Activated CD4-positive, alpha-beta T cell treated with anti-CD3 and anti-CD28 coated beads for 36 hours (primary cell): Measurements from ENCODE around the gene TSPAN9. TPM values are rescaled to one million over a fixed set of nuclear protein-coding genes. Genes with fewer than 3 reads are reported as not detected.

Source experiments
- ATAC-seq: fragments of 200-7000 bp; cut with Tn5 transposase; one replicate; pipeline ENCODE4 v1.10.0; 2021; ENCODE audit warnings: mild to moderate bottlenecking, moderate library complexity
- CTCF ChIA-PET: fragments of 350-600 bp; sonication (Branson Sonifier 250); formaldehyde crosslinking; loops from one replicate; lab custom pipeline; 2021; ENCODE audit warnings: antibody characterized with exemption; lab: Charles Lee
- POLR2A ChIA-PET: fragments of 350-600 bp; sonication (Branson Sonifier 250); formaldehyde crosslinking; loops from one replicate; lab custom pipeline; 2021; ENCODE audit warnings: antibody characterized with exemption, inconsistent platforms; lab: Charles Lee
- DNase-seq: peaks from one replicate; pipeline ENCODE4 v3.0.0-alpha.2; 2020
- H3K27ac Mint-ChIP-seq: one replicate; pipeline ENCODE4 v1.8.0; 2021; ENCODE audit warnings: mixed read lengths
- H3K27me3 Mint-ChIP-seq: one replicate; pipeline ENCODE4 v1.8.0; 2021; ENCODE audit warnings: mixed read lengths
- H3K36me3 Mint-ChIP-seq: one replicate; pipeline ENCODE4 v1.8.0; 2021; ENCODE audit warnings: low read depth, mixed read lengths
- H3K4me1 Mint-ChIP-seq: one replicate; pipeline ENCODE4 v1.8.0; 2021; ENCODE audit warnings: mixed read lengths
- H3K4me3 Mint-ChIP-seq: one replicate; pipeline ENCODE4 v1.8.0; 2021; ENCODE audit warnings: mild to moderate bottlenecking, moderate library complexity, mixed read lengths
- H3K9me3 Mint-ChIP-seq: one replicate; pipeline ENCODE4 v1.8.0; 2021; ENCODE audit warnings: low read depth, mixed read lengths
- intact Hi-C, 2 experiments: fragments of 100-400 bp; cut with DNase I in 1 of 2; cut with micrococcal nuclease in 1 of 2; formaldehyde crosslinking; loops; one replicate each; pipeline versions ENCODE4 v1.14.2 to v1.15.1; 2022 to 2024; cut with DNase I, micrococcal nuclease
- total RNA-seq, 2 experiments: library from RNA; stranded (reverse); gene quantifications; one replicate each; pipeline ENCODE4 v1.2.3, GENCODE V29; 2021

TSPAN9 gene
- total RNA-seq, 2 experiments from 2014 or later: 0.82 to 1.3 TPM

DNA sequence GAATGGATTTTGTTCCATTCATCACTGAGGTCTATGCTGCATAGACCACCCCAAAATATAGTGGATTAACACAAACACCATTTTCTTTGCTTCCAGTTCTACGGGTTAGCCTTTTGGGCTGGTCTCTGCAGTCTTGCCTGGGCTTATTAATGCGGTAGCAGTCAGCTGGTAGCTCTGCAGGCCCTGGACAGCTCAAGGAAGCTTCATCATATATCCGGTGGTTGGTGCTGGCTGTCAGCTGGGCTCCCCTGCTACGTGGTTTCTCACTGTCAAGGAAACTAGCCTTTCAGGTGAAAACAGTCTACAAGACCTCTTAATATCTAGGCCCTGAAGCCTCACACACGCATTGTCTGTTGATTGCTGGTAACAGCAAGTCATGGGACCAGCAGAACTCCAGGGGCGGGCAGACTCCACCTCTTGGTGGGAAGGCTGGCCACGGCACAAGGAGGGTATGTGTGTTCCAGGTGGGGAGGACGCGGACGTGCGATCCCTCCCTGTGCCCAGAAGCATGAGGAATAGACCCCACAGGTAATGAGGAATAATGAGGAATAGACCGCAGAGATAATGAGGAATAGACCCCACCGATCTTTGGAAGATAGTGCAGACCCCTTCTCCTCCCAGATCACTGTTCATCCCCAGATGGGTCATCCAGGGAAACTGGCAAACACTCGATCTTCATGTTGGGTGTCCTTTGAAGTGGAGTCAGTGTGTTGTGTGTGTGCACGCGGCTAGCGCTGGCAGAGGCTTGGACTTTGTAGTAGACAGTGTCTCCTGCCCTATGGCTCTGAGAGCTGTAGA, 13.3 kb downstream of the TSPAN9 start:
- no peak for ATAC-seq
- no peaks in the 10 kb centered on the region for H3K27me3 Mint-ChIP-seq
- no peak for DNase-seq
- H3K4me1 Mint-ChIP-seq: no peaks in the 10 kb centered on the region
- intact Hi-C loops: no loop called here
- no peaks in the 10 kb centered on the region for H3K9me3 Mint-ChIP-seq
- no peak overlapping the region for H3K4me3 Mint-ChIP-seq
- ChIA-PET CTCF (interaction anchor here (0.7 kb wide), 1 partner anchor 603 kb away, joined by 3 read pairs; no protein-coding TSS in a partner anchor), POLR2A (no interaction called here)
- H3K36me3 Mint-ChIP-seq: no peaks in the 10 kb centered on the region
- no peak overlapping the region for H3K27ac Mint-ChIP-seq

DNA sequence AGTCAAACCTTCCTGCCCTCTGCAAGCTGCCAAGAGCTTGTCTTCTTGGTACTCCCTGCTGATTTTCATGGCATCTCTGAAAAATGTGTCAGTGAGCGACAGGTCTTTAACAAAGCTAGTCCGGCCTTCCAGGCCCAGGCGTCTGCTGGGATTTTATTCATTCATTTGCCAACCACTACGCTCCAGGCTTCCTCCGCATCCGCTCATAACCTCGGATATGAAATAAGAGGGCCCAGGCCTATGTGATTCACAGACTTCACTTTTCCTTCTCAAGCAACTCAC, 13.8 kb downstream of the TSPAN9 start:
- Mint-ChIP-seq H3K27me3 (no peaks in the 10 kb centered on the region), H3K27ac (no peak overlapping the region), H3K9me3 (no peaks in the 10 kb centered on the region), H3K4me3 (no peak overlapping the region), H3K4me1 (no peaks in the 10 kb centered on the region), H3K36me3 (no peaks in the 10 kb centered on the region)
- no peak for DNase-seq
- intact Hi-C loops: no loop called here
- CTCF ChIA-PET: interaction anchor here (0.7 kb wide), 1 partner anchor 13 kb away, joined by 3 read pairs; no protein-coding TSS in a partner anchor
- POLR2A ChIA-PET: no interaction called here
- ATAC-seq: no peak

DNA sequence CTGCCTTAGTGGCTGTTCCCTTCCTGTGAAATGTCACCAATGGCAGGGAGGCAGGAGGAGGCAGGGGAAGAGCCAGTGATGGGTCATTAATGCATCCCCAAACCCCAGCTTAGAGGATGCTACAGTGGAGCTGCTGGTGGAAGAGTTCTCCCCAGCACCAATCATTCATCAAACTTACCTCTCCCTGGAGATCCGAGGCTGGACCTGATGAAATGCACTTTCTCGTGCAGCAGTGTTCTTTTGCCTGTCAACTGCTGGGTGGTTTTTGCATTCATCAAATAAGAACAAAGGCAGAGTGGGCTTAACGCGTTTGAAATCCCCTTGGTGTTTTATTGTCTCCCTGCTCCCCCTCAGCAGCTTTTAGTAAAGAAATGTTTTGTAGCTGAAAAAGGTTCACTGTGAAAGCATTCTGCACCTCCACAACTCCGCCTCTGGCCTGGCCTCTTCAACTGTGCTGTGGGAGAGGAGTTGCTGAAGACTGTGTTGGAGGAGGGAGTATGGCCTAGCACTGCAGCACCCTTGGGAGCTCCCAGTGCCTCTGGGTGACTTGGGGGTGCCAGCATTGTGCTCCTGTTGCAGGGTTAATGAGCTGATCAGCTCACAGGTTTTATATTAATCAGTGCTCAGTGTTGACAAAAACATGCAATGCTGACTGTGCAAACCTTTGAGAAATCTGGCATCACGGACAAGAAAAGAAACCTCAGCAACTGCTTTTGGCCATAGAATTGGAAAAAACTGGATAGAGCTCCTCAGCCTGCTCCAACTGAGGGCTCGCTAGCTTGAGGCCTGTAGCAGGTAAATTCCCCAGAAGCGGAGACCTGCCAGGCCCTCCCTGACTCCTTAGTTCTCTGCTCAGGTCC, 14.4 kb downstream of the TSPAN9 start:
- ChIA-PET CTCF (interaction anchor here (0.7 kb wide), 1 partner anchor 14 kb away, joined by 3 read pairs; no protein-coding TSS in a partner anchor), POLR2A (no interaction called here)
- intact Hi-C loops: no loop called here
- ATAC-seq (no peak), DNase-seq (no peak)
- no peaks in the 10 kb centered on the region for H3K36me3 Mint-ChIP-seq
- H3K27me3 Mint-ChIP-seq: no peaks in the 10 kb centered on the region
- no peak overlapping the region for H3K27ac Mint-ChIP-seq
- no peaks in the 10 kb centered on the region for H3K4me1 Mint-ChIP-seq
- H3K9me3 Mint-ChIP-seq: peaks cover 2% of the 10 kb centered on the region
- no peak overlapping the region for H3K4me3 Mint-ChIP-seq

DNA sequence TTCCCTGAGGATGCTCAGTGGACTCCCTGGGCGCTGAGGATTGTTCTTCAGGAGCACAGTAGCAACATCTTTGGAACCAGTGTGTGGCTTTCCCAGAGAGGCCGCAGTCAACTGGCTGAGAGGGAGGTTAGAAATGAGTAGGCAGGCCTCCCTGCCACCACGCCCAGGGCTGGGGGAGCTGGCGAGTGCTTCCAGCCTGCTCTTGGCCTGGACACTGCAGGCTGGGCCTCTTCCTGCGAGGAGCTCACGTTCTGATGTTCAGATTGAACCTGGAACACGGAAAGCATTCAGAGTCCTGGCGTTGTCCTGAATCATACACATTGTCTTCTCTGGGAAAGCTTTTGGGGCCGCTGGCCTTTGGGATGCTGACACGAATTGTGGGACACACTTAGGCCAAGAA, 15.6 kb downstream of the TSPAN9 start:
- ATAC-seq: no peak
- Mint-ChIP-seq H3K27ac (no peak overlapping the region), H3K36me3 (no peaks in the 10 kb centered on the region), H3K4me1 (peaks cover 2% of the 10 kb centered on the region), H3K27me3 (no peaks in the 10 kb centered on the region), H3K9me3 (peaks cover 2% of the 10 kb centered on the region), H3K4me3 (no peak overlapping the region)
- intact Hi-C loops: no loop called here
- ChIA-PET POLR2A (no interaction called here), CTCF (interaction anchor here (0.7 to 1.3 kb wide), 3 partner anchors 103 to 309 kb away, joined by 3 to 4 read pairs (median 3); no protein-coding TSS in a partner anchor)
- DNase-seq: no peak

DNA sequence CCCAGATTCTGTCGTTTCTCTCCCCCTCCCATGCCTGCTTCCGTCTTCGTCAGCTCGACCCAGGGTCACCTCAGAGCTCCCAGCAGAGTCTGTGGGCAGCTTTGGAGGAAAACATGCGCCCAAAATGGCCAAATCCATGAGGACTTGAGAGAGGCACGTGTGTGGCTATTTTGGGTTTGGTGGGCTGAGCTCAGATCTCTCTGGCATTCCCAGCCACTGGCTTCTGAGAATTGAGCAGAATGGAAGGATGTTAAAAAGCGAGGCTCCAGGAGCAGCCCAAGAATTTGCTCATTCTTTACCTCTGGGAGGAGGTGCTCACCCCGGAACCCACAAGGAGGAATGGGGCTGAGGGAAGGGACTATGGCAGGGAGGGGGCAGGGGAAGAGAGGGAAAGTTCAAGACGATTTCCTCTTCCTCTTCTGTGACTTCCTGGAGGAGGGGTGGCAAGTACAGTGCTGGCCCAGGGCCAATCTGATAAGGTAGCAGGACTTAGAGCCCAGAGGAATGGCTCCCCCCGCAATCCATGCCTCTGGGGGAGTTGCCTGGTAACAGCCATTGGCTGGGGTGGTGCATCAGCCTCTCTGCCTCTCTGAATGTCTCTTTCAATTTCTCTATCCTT, 20.1 kb downstream of the TSPAN9 start:
- peaks cover 12% of the 10 kb centered on the region for H3K36me3 Mint-ChIP-seq
- ChIA-PET CTCF (no interaction called here), POLR2A (no interaction called here)
- intact Hi-C loops: no loop called here
- H3K4me1 Mint-ChIP-seq: peaks cover 2% of the 10 kb centered on the region
- H3K9me3 Mint-ChIP-seq: peaks cover 17% of the 10 kb centered on the region
- ATAC-seq (no peak), DNase-seq (no peak)
- no peak overlapping the region for H3K4me3 Mint-ChIP-seq
- no peaks in the 10 kb centered on the region for H3K27me3 Mint-ChIP-seq
- H3K27ac Mint-ChIP-seq: no peak overlapping the region

DNA sequence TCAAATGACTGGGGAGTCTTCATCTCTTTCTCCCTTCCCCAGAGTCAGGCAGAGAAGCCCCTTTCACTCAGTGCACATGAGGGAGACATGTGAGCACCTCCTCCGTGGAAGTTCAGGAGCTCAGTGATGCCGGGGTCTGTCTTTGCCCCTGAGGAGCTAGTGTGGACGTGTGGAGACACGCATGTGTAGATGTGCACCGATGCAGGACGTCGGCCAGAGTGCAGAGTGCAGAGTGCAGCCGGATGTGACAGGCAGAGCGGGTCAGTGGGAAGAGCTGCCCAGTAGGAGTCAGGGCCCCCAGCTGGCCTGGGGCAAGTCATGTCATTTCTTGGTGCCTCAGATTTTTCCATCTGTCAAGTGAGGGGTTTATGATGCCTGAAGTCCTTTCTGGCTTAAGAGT, 20.7 kb downstream of the TSPAN9 start:
- ChIA-PET CTCF (interaction anchor here (0.6 kb wide), 1 partner anchor 260 kb away, joined by 3 read pairs; no protein-coding TSS in a partner anchor), POLR2A (no interaction called here)
- ATAC-seq (no peak), DNase-seq (no peak)
- Mint-ChIP-seq H3K36me3 (peaks cover 12% of the 10 kb centered on the region), H3K27ac (no peak overlapping the region), H3K4me3 (no peak overlapping the region), H3K9me3 (peaks cover 17% of the 10 kb centered on the region), H3K4me1 (peaks cover 2% of the 10 kb centered on the region), H3K27me3 (no peaks in the 10 kb centered on the region)
- intact Hi-C loops: no loop called here

DNA sequence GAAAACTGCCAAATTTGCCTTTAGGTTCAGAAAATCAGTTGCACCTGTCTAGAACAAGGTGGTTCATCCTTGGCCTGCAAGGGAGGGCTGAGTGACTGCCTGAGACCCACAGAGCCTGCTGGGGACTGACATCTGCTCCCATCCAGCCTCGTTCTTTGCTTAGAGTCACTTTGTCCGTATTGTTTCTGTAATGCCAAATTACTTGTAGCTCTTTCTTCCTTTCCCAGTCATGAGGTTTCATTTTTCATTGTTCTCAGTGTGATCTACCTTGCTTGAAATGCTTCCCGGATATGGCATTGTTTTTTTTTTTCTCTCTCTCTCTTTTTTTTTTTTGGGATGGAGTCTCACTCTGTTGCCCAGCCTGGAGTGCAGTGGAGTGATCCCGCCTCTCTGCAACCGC, 21.3 kb downstream of the TSPAN9 start:
- Mint-ChIP-seq H3K27me3 (no peaks in the 10 kb centered on the region), H3K27ac (no peak overlapping the region), H3K4me1 (peaks cover 2% of the 10 kb centered on the region), H3K36me3 (peaks cover 12% of the 10 kb centered on the region), H3K4me3 (no peak overlapping the region), H3K9me3 (peaks cover 17% of the 10 kb centered on the region)
- CTCF ChIA-PET: interaction anchor here (0.6 kb wide), 1 partner anchor 260 kb away, joined by 3 read pairs; no protein-coding TSS in a partner anchor
- DNase-seq (no peak), ATAC-seq (no peak)
- POLR2A ChIA-PET: no interaction called here
- intact Hi-C loops: no loop called here

DNA sequence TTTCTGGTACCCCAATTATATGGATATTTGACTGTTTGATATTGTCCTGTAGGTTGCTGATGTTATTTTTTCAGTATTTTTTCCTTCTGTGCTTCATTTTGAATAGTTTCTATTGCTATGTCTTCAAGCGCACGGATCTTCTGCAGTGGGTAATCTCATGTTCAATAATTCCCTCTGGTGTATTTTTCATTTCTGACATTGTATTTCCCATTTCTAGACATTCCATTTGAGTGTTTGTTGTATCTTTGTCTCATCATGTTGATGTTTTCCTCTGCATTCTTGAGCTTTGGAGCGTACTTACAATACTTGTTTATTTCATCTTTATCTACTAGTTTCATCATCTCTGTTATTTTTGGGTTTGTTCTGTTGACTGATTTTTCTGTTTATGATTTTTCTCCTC, 22.0 kb downstream of the TSPAN9 start:
- Mint-ChIP-seq H3K27me3 (no peaks in the 10 kb centered on the region), H3K36me3 (peaks cover 12% of the 10 kb centered on the region), H3K27ac (no peak overlapping the region), H3K4me1 (peaks cover 2% of the 10 kb centered on the region), H3K9me3 (peaks cover 17% of the 10 kb centered on the region), H3K4me3 (no peak overlapping the region)
- ChIA-PET CTCF (no interaction called here), POLR2A (no interaction called here)
- no peak for DNase-seq
- ATAC-seq: no peak
- intact Hi-C loops: no loop called here

DNA sequence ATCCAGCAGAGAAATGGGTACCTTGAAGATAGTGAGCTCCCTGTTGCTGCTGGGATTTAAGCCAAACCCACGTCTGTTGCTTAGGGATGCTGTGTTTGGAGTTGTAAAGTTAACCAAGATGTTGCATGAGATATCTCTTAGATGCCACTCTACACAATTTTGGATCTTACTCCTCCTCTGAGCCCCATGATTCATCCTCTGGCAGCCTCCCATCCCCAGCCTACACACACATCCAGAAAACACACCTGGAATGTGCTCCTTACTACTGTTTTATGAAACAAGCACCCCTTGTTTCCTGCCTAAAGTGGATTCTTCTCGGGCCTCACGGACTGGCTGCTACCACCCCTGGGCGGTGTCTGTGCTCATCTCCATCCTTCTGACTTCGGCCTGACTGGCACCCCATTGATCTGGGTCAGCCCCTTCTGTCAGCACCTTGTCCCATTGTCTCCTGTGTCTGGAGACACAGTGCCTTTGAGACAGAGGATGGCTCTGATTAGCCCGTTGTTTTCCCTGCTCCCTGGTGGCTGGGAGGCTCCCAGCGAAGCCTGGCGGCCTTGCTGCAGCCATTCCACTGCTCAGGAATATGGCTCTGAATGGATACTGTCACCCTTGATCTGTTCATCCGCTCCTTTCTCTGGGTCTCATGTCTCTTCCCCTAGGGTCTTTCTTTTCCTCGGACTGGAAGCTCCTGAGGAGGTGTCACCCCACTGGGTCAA, 24.3 kb downstream of the TSPAN9 start:
- ChIA-PET CTCF (interaction anchor here (1.1 kb wide), 1 partner anchor 28 kb away, joined by 7 read pairs; no protein-coding TSS in a partner anchor), POLR2A (interaction anchor here (0.7 kb wide), 1 partner anchor 1060 kb away, joined by 3 read pairs; no protein-coding TSS in a partner anchor)
- Mint-ChIP-seq H3K4me1 (peaks cover 10% of the 10 kb centered on the region), H3K27ac (no peak overlapping the region), H3K9me3 (peaks cover 15% of the 10 kb centered on the region), H3K4me3 (no peak overlapping the region), H3K27me3 (no peaks in the 10 kb centered on the region), H3K36me3 (peaks cover 12% of the 10 kb centered on the region)
- no peak for ATAC-seq
- DNase-seq: no peak
- intact Hi-C loops: no loop called here

DNA sequence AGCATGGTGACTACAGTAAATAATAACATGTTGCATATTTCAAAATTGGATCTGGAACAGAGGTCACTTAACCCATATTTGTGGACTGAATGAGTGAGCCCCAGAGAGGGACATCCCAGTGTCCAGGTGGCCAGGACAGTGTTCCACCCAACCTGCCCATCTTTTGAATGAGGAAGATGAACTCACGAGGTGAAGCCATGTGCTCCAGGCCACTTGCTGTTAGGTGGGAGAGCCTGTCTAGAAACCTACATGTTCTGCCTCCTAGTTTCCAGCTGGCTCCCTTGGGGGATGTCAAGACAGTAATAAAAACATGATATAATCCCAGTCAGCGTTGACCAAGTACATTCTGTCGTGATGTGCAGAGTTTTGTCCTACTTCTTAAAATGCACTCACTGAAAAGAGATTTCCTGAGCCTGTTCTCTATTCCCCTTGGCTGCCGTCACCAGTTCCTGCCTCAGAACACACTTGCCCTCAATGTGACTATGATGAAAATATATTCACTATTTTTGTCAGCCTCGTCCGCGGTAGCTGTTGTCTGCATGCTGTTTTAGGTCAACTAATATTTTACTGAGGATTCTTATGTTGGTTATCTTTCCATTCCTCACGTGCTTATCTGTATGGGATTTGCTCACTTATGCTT, 25.7 kb downstream of the TSPAN9 start:
- CTCF ChIA-PET: no interaction called here
- Mint-ChIP-seq H3K27ac (no peak overlapping the region), H3K4me1 (peaks cover 9% of the 10 kb centered on the region), H3K4me3 (no peak overlapping the region), H3K36me3 (peaks cover 12% of the 10 kb centered on the region), H3K27me3 (no peaks in the 10 kb centered on the region), H3K9me3 (peaks cover 15% of the 10 kb centered on the region)
- no peak for DNase-seq
- intact Hi-C loops: no loop called here
- POLR2A ChIA-PET: no interaction called here
- no peak for ATAC-seq
